Fibroblast of lung (primary cell): Measurements from ENCODE around the gene TLE5.

Source experiments
- EZH2 ChIP-seq: IDR thresholded peaks from 2 replicates; pipeline ENCODE4 v1.5.1; 2012; ENCODE audit warnings: low read length, control low read depth, mild to moderate bottlenecking; ENCODE audit errors: missing control alignments
- TF ChIP-seq, protein P1 (sequence below), 2 donors: IDR thresholded peaks in 1 of 2; conservative IDR thresholded peaks in 1 of 2; 1 replicate in 1 of 2; 2 replicates in 1 of 2; pipeline ENCODE4 v1.5.1; 2011 to 2012; ENCODE audit warnings: low read length in 2 of 2, control low read depth in 1 of 2, inconsistent platforms in 1 of 2, low read depth in 1 of 2, mild to moderate bottlenecking in 1 of 2

DNA sequence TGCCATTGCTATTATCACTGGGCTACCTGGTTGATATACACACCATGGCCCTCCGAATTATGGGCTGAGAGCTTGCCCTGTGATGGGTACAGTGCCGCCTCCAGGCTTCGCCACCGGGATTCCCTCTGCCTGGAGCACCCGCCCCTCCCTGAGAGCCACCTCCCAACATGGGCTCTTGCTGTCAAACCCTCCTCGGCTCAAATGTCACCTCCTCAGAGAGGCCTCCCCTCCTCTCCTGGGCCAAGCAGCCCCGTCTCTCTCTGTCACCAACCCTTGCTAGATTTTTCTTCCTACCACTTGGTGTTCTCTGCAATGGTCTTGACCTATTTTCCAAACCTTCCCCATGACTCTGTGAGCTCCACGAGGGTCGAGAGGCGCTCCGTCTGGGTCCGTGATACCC, 21.0 kb downstream of the TLE5 start:
- no peak for TF ChIP-seq EZH2
- TF ChIP-seq, protein P1, sequence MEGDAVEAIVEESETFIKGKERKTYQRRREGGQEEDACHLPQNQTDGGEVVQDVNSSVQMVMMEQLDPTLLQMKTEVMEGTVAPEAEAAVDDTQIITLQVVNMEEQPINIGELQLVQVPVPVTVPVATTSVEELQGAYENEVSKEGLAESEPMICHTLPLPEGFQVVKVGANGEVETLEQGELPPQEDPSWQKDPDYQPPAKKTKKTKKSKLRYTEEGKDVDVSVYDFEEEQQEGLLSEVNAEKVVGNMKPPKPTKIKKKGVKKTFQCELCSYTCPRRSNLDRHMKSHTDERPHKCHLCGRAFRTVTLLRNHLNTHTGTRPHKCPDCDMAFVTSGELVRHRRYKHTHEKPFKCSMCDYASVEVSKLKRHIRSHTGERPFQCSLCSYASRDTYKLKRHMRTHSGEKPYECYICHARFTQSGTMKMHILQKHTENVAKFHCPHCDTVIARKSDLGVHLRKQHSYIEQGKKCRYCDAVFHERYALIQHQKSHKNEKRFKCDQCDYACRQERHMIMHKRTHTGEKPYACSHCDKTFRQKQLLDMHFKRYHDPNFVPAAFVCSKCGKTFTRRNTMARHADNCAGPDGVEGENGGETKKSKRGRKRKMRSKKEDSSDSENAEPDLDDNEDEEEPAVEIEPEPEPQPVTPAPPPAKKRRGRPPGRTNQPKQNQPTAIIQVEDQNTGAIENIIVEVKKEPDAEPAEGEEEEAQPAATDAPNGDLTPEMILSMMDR (conservative IDR thresholded peaks at IDR 0.05 in 1 of 2, IDR thresholded peaks at IDR 0.05 in 1 of 2; ENCODE audit: low read depth in 1 of 2, low read length in 2 of 2) = no peak
